Measurements from ENCODE around the gene LSM10.

GRCh38 chr1:36447450-36447849 lies 49.7 kb upstream of the LSM10 start:
- no peak for TF ChIP-seq ZNF384 (IDR thresholded peaks at IDR 0.05)
- TF ChIP-seq NFRKB (IDR thresholded peaks at IDR 0.05): no peak
- TF ChIP-seq FOXM1 (IDR thresholded peaks at IDR 0.05; ENCODE audit: borderline replicate concordance): no peak
- no peak for TF ChIP-seq SP1 (IDR thresholded peaks at IDR 0.05)
- no peak for TF ChIP-seq BHLHE40 (IDR thresholded peaks at IDR 0.05; ENCODE audit: borderline replicate concordance)

All from HEK293T (cell line).